GM12892 (cell line): ENCODE data around the gene SPINT3.
"Not testable (repeated sequence)": the region's sequence is repeated elsewhere in the genome, so short reads cannot be mapped to it uniquely, and the experiment has no call there.

ENCODE experiments used
- DNase-seq: peaks from one replicate; pipeline ENCODE4 v3.0.0; 2011; ENCODE audit not compliant: insufficient read length
- FAIRE-seq: peaks from 2 replicates; lab custom pipeline; 2011; peaks lifted over from hg19 to GRCh38; lab: Jason Lieb, UNC
- POLR2A ChIP-seq: IDR thresholded peaks from 2 replicates; pipeline ENCODE4 v1.6.1; 2011; ENCODE audit warnings: low read depth, low read length, control low read depth
- POLR2AphosphoS5 ChIP-seq: IDR thresholded peaks from 2 replicates; pipeline ENCODE4 v1.6.1; 2011; ENCODE audit warnings: low read depth, low read length, control low read depth
- TAF1 ChIP-seq: IDR thresholded peaks from 2 replicates; pipeline ENCODE4 v1.6.1; 2011; ENCODE audit warnings: low read depth, mild to moderate bottlenecking, control low read depth, low read length, borderline replicate concordance

SPINT3 gene

GRCh38 chr20:45497971-45498494 is 17.4 kb downstream of the SPINT3 start:
- DNase-seq = no peak
- TF ChIP-seq TAF1 = no peak
- no peak for TF ChIP-seq POLR2AphosphoS5
- no peak for TF ChIP-seq POLR2A
- FAIRE-seq = no peak

GRCh38 chr20:45496166-45496565 is 19.3 kb downstream of the SPINT3 start:
- no peak for TF ChIP-seq POLR2AphosphoS5
- DNase-seq = no peak
- FAIRE-seq = no peak

- DNase-seq (no peak), FAIRE-seq (no peak)
Observed at GRCh38 chr20:45495501-45495941, 19.9 kb downstream of the SPINT3 start.

GRCh38 chr20:45489083-45489531 is 26.3 kb downstream of the SPINT3 start:
- no peak for FAIRE-seq
- TF ChIP-seq POLR2AphosphoS5 = no peak
- no peak for TF ChIP-seq POLR2A
- no peak for TF ChIP-seq TAF1

More at GRCh38 chr20:45495501-45495941, 19.9 kb downstream of the SPINT3 start:
- TF ChIP-seq POLR2A = no peak
- TF ChIP-seq POLR2AphosphoS5 = no peak
- TF ChIP-seq TAF1 = no peak

GRCh38 chr20:45487231-45487635 is 28.2 kb downstream of the SPINT3 start:
- DNase-seq (no peak), FAIRE-seq (no peak)
- no peak for TF ChIP-seq POLR2A
- no peak for TF ChIP-seq TAF1
- TF ChIP-seq POLR2AphosphoS5 = no peak

More at GRCh38 chr20:45489083-45489531, 26.3 kb downstream of the SPINT3 start:
- DNase-seq = no peak

- DNase-seq (no peak), FAIRE-seq (no peak)
- TF ChIP-seq POLR2A (no peak), POLR2AphosphoS5 (no peak), TAF1 (no peak)
Observed at GRCh38 chr20:45485388-45485787, 30.0 kb downstream of the SPINT3 start.

GRCh38 chr20:45484676-45485075 is 30.7 kb downstream of the SPINT3 start:
- TF ChIP-seq TAF1 = no peak
- no peak for TF ChIP-seq POLR2AphosphoS5
- no peak for TF ChIP-seq POLR2A
- FAIRE-seq = no peak
- no peak for DNase-seq

GRCh38 chr20:45479822-45480221 is 35.6 kb downstream of the SPINT3 start:
- no peak for FAIRE-seq
- no peak for TF ChIP-seq TAF1
- no peak for TF ChIP-seq POLR2A
- no peak for TF ChIP-seq POLR2AphosphoS5
- no peak for DNase-seq

- not testable (repeated sequence) for FAIRE-seq, DNase-seq
Observed at GRCh38 chr20:45477530-45478148, 37.8 kb downstream of the SPINT3 start.

- FAIRE-seq, DNase-seq: not testable (repeated sequence)
Observed at GRCh38 chr20:45472286-45472685, 43.1 kb downstream of the SPINT3 start.

- FAIRE-seq (peak; percentile 60), DNase-seq (no peak)
- TF ChIP-seq TAF1 (no peak), POLR2A (no peak), POLR2AphosphoS5 (no peak)
Observed at GRCh38 chr20:45470937-45471336, 44.5 kb downstream of the SPINT3 start.

- DNase-seq = no peak
- no peak for FAIRE-seq
- no peak for TF ChIP-seq POLR2A
- TF ChIP-seq POLR2AphosphoS5 = no peak
Observed at GRCh38 chr20:45470262-45470931, 45.0 kb downstream of the SPINT3 start.
